GM12891 (cell line): ENCODE data around the gene CDCA4.

Source experiments
- POLR2A ChIP-seq: IDR thresholded peaks from 2 replicates; pipeline ENCODE4 v1.6.1; 2011; ENCODE audit warnings: low read depth, low read length, control low read depth
- POLR2AphosphoS5 ChIP-seq: IDR thresholded peaks from 2 replicates; pipeline ENCODE4 v1.6.1; 2011; ENCODE audit warnings: low read depth, low read length, control low read depth

DNA sequence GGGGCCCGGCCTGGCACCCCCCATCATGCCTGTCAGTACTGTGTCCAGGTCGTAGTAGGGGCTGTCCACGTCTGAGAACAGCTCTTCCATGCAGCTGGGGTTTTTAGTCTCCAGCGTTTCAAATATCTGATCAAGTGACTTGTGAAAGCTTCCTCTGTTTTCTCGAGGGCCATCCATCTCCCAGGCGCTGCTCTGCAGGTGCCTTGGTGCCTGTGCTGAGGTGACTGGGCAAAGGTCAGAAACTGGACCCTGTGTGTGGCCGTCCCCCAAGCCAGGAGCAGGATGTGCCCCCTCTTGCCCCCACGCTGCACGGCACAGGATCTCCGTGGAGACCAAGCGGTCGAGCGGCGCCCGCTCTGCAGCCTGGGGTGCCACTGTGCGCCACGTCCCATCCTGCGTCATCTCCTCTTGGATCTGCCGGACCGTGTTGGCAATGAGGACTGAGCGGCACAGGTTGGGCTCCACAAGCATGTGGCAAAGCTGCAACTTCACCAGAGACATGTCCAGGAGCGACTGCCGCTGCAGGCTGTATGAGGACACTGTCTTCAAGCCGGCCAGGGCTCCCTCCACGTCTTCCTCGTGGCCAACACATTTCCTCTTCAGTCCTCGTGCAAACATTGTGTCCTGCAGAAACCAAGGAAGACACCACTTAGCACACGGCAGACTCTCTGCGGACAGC lies 9.4 kb downstream of the CDCA4 start:
- TF ChIP-seq POLR2A = no peak
- no peak for TF ChIP-seq POLR2AphosphoS5
